ENCODE results near the gene CUTA. TPM values are rescaled to one million over a fixed set of nuclear protein-coding genes. Genes with fewer than 3 reads are reported as not detected.
A peak's percentile ranks its signal among the peaks of the same experiment; 100 is the strongest.

Gene CUTA
- total RNA-seq, 1 experiment from 2014 or later, result 186 TPM

DNA sequence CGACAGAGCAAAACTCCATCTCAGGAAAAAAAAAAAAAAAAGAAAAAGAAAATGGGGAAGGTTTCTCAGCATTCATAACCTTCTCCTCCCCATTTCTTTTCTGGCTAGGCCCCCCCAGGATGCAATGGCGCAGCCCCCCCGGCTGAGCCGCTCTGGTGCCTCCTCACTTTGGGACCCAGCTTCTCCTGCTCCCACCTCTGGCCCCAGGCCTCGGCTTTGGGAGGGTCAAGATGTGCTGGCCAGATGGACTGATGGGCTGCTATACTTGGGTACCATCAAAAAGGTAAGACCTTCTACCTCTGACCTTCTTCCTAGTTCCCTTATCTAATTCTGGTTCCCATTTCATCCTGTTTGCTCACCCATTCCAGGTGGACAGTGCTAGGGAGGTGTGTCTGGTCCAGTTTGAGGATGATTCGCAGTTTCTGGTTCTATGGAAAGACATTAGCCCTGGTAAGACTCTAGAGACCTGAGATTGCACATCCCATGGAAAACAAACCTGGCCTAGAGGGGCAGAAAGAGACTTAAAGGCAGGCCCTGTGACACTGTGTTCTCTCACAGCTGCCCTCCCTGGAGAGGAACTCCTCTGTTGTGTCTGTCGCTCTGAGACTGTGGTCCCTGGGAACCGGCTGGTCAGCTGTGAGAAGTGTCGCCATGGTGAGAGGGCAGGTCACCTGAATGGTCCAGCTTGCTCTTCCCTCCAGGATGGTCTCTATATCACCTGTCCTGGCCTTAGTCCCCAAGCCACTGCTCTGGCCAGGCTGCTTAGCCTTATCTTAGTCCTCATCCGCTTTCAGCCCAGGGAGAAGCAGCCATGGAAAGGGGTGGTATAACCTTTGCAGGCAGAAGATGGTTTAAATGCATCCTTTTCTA lies 5.5 kb downstream of the CUTA start:
- no peak overlapping the region for H3K4me3 ChIP-seq (replicated peaks in 1 of 2; ENCODE audit: low read depth in 1 of 2, low read length in 2 of 2)
- no peaks in the 10 kb centered on the region for H4K20me1 ChIP-seq (ENCODE audit: insufficient read depth)
- no peaks in the 10 kb centered on the region for H3K9me2 ChIP-seq (ENCODE audit: insufficient read depth)
- no peak for DNase-seq (ENCODE audit: low read depth, low spot score)
- no peak overlapping the region for H3K27ac ChIP-seq (ENCODE audit: low read depth, low read length)
- BruUV-seq (replicated peaks), result TSS peak; percentile 39
- POLR2A ChIA-PET, result no interaction called here
- 0 out of 2 replicates have a peak overlapping the region, but pooled peaks have one; percentile 11 for H3K9ac ChIP-seq (ENCODE audit: low read length)
- no peaks in the 10 kb centered on the region for H3K9me3 ChIP-seq (ENCODE audit: control insufficient read depth in 1 of 2, insufficient read depth in 1 of 2, low read depth in 1 of 2, low read length in 2 of 2)
- H3K4me2 ChIP-seq (ENCODE audit: low read length), result peak overlapping the region; percentile 96; the same call in 1 of the 2 replicates
- intact Hi-C loops (cut with micrococcal nuclease), result loop anchor here (5.0 to 10.0 kb wide), 2 partner anchors 115 to 208 kb away; partner anchors contain the start of genes HSD17B8, RGL2, RING1 and RXRB
- CTCF ChIA-PET, result no interaction called here
- RAD21 ChIA-PET (ENCODE audit: low non-redundant PET in 1 of 2, low total read pairs in 2 of 2, uncharacterized antibody in 2 of 2, unreplicated experiment in 2 of 2), result no interaction called here
- ATAC-seq, result no peak
- peaks cover 10 to 32% of the 10 kb centered on the region in 2 experiments; a peak in 3 of 4 replicates for H3K4me1 ChIP-seq (ENCODE audit: control insufficient read depth in 1 of 2, insufficient read depth in 2 of 2, low read length in 2 of 2)
- no peak overlapping the region for H2AFZ ChIP-seq (ENCODE audit: low read depth, low read length, poor library complexity, severe bottlenecking)
- H3K36me3 ChIP-seq (ENCODE audit: control insufficient read depth in 1 of 2, insufficient read depth in 2 of 2, low read length in 2 of 2), result peaks cover 8 to 39% of the 10 kb centered on the region in 2 experiments; a peak in 3 of 4 replicates
- H3K27me3 ChIP-seq (ENCODE audit: insufficient read depth, low read length), result no peaks in the 10 kb centered on the region
- peaks cover 35% of the 10 kb centered on the region for H3K79me2 ChIP-seq (ENCODE audit: insufficient read depth, low read length)
- TF ChIP-seq, protein P1, sequence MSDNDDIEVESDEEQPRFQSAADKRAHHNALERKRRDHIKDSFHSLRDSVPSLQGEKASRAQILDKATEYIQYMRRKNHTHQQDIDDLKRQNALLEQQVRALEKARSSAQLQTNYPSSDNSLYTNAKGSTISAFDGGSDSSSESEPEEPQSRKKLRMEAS (IDR thresholded peaks at IDR 0.05), result no peak
- TF ChIP-seq ELF1 (IDR thresholded peaks at IDR 0.05; ENCODE audit: borderline replicate concordance, low read depth) (no peak), FOSL1 (IDR thresholded peaks at IDR 0.05; ENCODE audit: low read depth) (no peak), EGR1 (IDR thresholded peaks at IDR 0.05; ENCODE audit: low read depth) (no peak), POLR2A (IDR thresholded peaks at IDR 0.05; ENCODE audit: borderline replicate concordance, extremely low read depth, insufficient read depth, insufficient read length) (no peak), ZNF274 (IDR thresholded peaks at IDR 0.05; ENCODE audit: low read depth, low read length) (no peak), EZH2phosphoT487 (IDR thresholded peaks at IDR 0.05; ENCODE audit: borderline replicate concordance) (no peak), POLR2AphosphoS5 (IDR thresholded peaks at IDR 0.05; ENCODE audit: low read depth, low read length) (no peak), RAD21 (IDR thresholded peaks at IDR 0.05; ENCODE audit: low read depth) (no peak), SRF (IDR thresholded peaks at IDR 0.05; ENCODE audit: low read depth) (no peak), ZFX (IDR thresholded peaks at IDR 0.05) (no peak)
